NOMO-1 treated with DMSO at 0.1 percent for 48 hours (cell line): ENCODE results near the gene MAPKAPK2.

Experiments
- DNase-seq: peaks from one replicate; lab custom pipeline; 2025; ENCODE audit not compliant: unreplicated experiment; lab: John Stamatoyannopoulos, UW

Gene MAPKAPK2

GRCh38 chr1:206682111-206682510 lies 2.6 kb upstream of the MAPKAPK2 start:
- no peak for DNase-seq

DNA sequence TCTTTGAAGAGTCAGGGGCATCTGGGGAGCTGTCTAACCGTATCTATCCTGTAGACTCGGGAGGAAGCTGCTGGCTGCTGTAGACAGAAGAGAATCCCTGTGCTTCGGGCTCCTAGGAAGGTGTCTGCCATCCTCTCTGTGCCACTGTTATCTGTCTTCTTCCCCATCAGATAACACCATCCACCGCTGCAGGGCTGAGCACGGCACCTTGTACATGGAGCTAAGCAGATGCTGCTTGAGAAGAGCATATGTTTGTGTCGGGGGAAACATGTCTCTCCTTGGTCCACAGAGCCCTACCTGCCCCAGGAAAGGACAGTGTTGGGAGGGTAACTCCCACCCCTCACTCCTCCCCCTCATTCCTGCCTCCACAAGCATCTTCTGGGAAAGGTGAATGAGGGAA lies 1.4 kb upstream of the MAPKAPK2 start:
- DNase-seq = no peak

DNA sequence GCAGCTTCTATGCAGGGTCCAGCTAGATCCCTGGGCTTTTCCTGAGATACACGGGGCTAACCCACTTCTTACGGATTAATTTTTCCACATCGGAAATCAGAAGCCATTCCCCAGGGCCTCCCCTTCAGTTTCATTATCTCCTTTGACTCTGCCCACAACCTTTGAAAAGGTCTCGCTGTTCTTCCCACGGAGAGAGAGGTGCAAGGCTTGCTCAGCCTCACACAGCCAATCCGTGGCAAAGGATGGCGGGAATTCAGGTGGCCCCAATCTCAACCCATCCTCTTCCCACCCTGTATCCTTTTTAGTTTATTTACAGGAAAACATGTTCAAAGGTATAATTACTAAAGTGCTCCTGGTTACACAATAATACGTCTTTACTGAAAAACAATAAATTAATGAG lies 702 bp upstream of the MAPKAPK2 start:
- DNase-seq = no peak

GRCh38 chr1:206685334-206685768 lies 646 bp downstream of the MAPKAPK2 start:
- no peak for DNase-seq

- DNase-seq = peak; percentile 90
Measured at GRCh38 chr1:206685769-206686477, 1.2 kb downstream of the MAPKAPK2 start.

DNA sequence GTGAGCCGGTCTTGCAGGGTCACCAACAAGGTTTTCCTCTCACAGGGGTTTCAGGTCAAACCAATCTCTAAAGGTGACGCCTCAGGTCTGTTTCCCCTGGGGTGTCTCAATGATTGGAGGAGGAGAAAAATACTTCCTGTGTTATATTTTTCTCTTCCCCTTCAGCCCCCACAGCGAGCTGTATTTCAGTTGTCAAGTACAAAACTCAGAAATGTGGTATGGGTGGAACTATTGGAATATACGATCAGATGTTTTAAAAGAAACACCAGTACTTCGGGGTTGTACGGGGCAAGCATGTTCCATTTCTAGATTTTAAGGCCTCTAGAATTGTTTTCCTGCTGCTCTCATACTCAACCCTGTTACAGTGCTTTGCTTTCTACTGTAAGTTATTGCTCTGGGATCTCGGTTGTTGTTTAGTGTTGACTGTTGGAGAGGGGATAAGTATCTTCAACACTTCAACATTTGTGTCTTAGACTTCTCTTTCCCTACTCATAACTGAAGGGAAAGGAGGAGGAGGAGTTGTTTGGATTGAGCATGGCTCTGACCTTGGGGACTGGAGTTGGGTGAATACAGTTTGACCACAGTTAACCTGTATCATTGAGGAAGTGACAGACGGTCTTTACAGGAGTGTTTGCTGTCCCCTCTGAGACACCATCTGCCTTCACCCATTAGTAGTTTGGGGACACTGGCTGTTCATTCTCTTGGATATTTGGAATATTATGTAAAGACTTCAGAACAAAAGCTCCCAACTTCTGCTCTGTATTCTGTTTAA lies 2.0 kb downstream of the MAPKAPK2 start:
- peak; percentile 36 for DNase-seq

GRCh38 chr1:206687251-206687914 lies 2.7 kb downstream of the MAPKAPK2 start:
- no peak for DNase-seq

DNA sequence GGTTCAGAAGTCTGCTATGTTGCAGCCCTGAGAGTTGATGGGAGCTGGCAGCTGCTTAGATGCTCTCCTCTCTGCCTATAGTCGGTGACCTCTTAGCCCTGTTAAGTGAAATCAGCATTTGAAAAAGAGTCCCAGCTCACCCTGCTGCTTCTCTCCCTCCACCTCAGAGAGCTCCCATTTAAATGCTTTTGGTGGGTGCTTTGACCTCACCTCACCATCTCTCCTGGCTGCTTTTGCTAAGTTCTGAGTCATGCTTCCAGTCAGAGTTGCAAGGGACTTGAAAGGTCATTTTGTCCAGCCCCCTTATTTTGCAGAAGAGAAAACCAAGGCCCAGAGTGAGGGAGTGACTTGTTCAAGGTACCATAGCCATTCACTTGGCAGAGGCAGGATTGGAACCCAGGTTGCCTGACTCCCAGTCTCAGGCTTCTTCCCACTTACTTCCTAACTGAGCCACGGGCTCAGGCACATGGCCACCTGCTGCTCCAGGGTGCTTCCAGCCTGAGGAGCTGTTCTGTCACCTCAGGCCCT lies 3.3 kb downstream of the MAPKAPK2 start:
- no peak for DNase-seq

GRCh38 chr1:206690516-206690915 lies 5.8 kb downstream of the MAPKAPK2 start:
- DNase-seq = no peak

GRCh38 chr1:206691604-206692003 lies 6.9 kb downstream of the MAPKAPK2 start:
- DNase-seq = no peak

- no peak for DNase-seq
Measured at GRCh38 chr1:206693029-206693428, 8.3 kb downstream of the MAPKAPK2 start.

DNA sequence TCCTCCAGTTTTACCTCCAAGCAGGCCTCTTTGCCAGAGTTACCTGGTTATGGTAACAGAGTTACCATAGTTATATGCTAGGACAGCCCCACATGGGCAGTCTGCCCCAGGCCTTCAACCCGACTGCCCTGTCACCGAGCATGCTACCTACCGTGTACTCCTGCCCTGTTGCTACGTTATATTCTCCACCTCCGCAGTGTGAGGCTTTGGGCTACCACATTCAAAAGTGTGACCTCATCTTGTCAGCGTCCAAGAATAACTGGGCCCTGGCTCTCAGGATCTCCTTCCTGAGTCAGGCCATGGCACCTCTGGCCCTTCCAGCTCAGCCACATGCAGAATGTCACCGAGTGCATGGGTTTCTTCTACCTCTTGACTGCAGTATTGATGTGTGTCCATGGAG lies 8.9 kb downstream of the MAPKAPK2 start:
- DNase-seq = no peak

GRCh38 chr1:206694171-206695124 lies 9.7 kb downstream of the MAPKAPK2 start:
- no peak for DNase-seq

GRCh38 chr1:206695733-206696132 lies 11.0 kb downstream of the MAPKAPK2 start:
- no peak for DNase-seq

- no peak for DNase-seq
Measured at GRCh38 chr1:206696812-206697585, 12.3 kb downstream of the MAPKAPK2 start.

DNA sequence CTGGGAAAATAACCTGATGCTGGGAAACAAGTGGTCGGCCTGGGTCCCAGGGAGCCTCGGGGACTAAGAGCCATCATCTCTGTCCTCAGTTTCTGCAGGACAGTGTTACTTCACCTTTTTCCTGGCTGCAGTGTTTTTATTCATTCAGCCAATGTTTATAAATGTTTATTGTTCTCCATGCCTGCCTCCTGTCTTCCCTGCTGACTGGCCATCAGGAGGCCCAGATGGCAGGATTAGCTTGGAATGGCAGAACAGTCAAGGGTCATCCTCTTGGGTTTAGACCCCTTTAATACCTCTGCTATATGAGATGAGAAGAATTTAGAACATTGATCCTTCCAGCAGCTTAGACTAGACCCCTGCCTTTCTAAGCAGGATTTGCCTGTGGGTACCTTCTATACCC lies 13.3 kb downstream of the MAPKAPK2 start:
- DNase-seq = no peak

DNA sequence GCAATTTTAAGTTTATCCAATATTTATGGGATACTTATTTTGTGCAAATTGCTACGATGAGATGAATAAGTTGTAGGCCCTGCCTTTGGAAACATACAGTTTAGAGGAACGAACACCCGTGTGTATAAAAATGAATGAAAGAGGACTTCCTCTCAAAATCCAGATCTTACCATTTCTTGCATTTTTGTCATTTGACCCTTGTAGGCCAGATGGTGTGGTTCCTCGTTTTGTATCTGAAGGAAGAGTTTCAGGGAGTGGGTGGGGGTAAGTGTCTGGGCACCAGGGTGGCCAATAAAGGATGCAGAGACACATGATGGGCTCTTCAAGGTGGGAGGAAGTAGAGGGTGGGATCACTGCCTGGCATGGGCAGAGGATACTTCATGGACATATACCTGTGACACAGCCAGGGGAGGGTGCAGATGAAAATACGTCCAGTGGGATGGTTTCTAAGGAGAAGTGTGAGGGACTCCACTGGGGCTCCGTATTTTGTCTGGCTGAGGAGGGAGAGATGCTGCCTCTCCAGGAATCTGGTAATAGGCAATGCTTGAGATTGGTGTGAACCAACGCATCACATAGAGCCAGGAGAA lies 14.4 kb downstream of the MAPKAPK2 start:
- DNase-seq = peak; percentile 56

- DNase-seq = peak; percentile 49
Measured at GRCh38 chr1:206699626-206700025, 14.9 kb downstream of the MAPKAPK2 start.

DNA sequence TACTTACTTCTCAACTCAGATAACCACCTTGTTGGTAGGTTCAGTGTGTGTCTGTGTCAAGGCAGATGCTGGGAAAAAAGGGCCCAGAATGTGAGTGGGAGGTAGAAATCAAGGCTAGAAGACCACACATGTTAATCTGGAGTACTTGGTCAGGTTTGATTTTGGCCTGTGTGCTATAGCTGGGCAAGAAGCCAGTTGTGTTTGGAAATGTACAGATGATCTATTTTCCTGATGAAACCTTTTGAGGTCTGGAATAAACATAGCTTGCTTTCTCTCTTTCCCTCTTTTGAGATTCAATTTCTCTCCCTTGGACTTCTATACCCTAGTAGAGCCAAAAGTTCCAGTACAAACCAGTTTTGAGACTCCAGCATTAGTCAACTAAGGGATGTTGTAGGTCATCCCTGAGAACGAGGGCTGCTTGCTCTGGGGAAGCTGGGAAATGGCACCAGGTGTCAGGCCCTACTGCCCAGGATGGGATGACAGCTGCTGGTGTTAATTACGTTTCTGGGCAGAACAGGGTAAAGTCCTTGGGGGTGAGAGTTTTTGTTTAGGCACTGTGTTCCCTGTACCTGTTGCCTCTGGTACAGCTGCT lies 15.8 kb downstream of the MAPKAPK2 start:
- DNase-seq = no peak
